NCI-H2107 treated with DMSO at 0.1 percent for 48 hours (cell line): Measurements from ENCODE around the gene MRPL10.

Source experiments
- DNase-seq: peaks from one replicate; lab custom pipeline; 2025; ENCODE audit not compliant: unreplicated experiment; lab: John Stamatoyannopoulos, UW

The MRPL10 gene

DNA sequence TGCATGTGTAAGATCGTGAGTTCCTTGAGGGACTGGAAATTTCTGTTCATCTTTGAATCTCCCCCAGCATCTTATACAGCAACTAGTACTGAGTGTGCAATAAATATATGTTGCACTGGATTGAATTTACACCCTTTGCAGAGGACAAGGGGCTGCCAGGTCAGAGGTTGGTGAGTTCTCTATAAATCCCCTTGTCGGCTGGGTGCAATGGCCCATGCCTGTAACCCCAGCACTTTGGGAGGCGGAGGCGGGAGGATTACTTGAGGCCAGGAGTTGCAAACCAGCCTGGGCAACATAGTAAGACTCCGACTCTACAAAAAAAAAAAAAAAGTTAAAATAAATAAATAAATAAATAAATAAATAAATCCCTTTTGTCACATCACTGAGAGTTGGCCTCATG lies 29.0 kb upstream of the MRPL10 start:
- DNase-seq: no peak

DNA sequence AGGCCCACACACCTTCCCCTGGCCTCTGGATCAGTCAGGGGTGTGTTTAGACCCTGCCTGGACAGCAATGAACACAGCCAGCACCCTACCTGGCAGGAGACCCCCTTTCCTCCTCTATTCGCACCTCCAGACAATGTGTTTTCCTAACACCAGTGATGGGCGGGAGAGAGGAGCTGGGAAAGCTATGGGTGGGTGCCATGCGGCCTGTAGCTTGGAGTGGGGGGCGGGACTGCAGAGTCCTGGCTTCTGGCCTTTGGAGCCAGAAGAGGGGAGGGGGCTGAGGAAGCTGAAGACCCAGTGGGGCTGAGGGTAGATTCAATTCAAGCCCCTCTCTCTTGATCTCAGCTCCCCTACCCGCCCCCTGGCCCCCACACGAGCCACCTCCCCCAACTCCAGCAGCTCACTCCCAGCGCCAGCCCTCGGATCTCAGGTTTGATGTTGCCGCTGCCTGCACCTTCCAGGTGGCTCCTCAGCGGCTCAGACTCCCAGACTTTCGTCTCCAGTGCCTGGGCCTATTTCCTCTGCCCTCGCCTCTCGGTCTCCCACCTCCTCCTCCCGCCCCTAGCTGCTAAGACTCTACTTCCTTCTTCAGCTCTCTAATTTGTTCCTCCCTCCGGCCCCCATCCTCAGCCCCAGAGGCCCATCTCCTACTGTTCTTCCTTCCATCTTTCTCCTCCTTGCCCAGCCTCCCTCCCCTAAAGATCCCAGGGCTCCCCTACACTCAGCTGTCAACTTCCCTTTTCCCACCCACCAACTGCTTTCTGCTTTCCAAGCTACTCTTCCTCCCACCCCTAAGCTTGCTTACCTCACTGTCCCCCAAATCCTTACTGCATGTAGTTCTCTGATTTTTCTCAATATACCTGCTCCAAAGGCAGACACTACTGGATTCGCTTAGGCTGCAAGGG lies 26.5 kb upstream of the MRPL10 start:
- no peak for DNase-seq

DNA sequence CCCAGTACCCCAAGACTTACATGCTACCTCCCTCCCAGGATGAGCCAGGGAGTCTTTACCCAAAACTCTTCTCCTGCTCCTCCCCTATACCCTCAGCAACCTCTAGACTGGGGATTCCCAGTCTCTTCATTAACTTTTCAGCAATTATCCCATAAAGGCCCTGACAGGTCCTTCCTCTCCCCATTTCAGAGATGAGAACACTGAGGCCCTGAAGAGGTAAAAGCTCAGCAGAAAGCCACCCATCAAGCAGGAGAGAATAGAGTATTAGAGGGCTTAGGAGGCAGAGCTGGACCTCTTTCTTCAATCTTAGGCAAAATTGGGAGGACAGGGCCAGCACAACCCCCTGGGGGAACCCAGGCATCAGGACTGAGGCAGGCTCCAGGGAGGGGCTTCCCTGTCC lies 25.5 kb upstream of the MRPL10 start:
- no peak for DNase-seq

DNA sequence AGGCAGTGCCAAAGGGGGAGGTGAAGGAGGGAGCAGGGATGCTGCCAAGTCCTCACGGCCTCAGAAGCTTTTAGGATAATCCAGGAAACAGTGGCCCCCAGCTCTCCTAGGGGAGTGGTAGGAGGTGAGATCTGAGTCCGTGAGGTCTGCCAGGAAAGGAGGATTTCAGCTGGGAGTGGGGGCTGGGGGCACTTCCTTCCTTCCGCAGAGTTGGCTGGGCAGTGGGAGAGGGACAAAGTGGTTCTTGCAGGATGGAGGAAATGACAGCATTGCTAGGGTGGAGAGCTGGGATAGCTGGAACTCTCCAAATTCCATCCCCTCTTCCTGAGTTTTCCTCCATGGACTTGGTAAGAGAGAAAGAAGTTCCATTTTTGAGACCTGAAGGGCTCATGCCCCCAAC lies 24.4 kb upstream of the MRPL10 start:
- DNase-seq: no peak

DNA sequence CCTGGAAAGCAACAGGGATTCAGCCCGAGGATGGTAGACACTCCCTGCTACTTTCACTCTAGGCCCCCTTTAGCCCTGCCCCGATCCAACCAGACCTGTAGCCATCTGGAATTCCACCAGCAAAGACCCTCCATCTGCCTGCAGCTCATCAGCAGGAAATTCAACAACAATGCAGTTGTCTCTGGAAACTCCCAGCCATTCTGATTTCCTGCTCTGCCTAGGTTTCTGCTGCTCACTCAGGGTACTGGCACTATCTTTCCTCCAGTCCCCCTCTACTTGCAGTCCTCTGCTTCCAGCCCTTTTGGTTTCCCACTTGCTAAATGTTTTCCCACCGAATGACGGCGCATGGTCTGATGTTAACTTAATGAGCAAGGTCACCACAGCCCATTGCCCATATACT lies 22.3 kb upstream of the MRPL10 start:
- DNase-seq: no peak

DNA sequence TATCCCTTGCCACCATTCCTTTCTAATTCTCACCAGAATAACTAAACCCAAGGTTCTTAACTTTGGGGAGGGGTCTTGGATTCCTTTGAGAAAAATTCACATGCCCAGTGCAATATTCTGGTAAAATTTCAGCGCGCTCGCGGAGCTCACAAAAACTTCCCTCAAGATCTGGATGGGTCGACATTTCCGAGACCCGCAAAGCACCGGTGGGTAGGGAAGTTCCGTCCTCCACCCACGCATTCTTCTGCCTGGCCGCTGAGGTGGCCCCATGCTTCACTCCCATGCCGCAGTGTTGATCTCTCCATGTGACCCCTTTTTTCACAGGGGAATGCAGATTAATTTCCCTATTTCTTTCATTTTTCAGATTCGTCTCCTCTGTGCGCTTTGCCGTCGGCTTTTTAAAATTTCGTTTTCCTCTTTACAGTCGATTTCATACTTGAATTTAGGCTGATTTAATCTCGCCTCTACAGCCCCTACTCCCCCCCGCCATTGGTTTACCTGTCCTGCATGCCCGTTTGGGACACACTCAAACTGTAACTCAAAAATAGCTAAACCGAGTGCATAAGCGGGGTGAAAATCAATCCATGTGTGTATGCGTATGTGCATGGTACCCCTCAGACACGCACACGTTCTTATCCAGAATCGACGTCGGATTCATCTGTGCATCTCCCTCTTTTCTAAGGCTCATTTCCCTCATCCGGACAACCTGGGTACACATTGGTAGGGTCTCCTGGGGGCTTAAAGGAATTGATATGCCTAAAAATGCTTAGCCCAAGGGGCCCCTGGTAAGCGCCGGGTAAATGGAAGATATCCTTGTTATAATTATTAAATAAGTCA lies 21.0 kb upstream of the MRPL10 start:
- DNase-seq: no peak

DNA sequence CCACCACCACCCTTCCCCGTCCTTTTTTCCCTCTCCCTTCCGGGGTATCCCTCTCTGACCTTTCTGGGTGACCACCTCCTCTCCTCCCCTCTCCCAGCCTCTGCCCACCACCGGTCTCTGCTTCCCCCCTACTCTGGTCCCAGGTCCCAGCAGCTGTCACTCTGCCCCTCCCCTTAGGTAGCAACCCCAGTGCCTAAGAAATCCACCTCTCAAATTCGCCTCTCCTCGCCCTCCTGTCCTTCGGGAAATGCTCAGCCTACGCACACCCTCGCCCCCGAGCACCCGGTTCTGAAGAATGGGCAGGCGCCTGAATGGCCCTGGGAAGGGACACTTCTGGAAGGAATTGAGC lies 20.4 kb upstream of the MRPL10 start:
- DNase-seq: no peak

DNA sequence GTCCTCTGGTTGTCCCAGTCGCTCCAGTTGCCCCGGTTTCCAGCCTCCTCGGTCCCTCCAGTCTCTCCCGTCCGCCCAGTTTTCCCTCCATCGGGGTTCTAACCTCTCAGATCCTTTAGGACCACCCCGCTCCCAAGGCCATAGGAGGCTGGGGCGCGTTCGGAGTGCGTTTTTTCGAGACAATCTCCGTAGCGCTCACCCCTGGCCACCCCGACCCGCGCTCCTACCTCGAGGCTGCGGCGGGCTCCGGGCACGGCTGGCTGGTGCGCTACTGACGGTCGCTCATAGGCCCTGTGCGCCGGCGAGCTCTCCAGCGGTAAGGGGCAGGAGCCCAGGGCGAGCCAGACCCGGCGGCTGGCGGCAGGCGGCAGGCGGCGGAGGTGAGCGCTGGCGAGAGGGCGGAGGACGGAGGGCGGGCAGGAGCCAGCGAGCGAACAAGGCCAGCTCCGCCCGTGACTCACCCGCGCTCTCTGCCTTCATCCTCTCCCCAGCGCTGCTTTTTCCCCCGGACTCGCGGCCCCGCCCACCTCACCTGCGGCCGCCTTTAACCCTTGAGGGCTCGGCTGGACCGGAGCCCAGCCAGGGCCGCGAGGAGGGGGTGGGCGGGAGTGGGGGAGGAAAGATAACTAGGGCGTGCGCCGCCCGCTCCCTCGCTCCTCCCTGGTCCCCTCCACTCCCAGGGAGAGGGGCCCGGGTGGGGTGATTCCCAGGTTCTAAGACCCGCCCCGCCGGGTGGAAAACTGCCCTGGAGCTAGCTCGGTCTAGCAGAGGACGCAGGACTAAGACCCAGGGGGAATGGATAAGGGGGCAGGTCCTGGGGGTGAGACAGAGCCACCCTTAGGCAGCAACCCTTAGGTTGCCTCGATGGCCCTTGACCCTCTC lies 19.6 kb upstream of the MRPL10 start, which contains the start of gene SP6:
TSS of gene SP6 (minus strand) at position 472 of the 882 bp plus-strand sequence. CDS start 2,734 bp downstream, outside the sequence.
- DNase-seq: peak; percentile 28

DNA sequence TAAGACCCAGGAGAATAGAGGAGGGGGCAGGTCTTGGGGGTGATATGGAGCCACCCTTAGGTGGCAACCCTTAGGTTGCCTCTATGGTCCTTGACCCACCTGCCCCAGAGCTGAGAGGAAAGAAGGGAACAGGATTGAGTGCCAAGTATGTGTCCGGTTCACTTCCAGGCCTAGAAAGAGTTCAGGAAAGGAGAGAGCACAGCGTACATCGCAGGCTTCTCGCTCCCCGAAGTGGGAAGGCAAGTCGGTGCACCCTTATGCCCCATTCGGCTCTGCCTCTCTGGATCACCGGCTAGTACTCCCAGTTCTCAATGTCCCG lies 19.0 kb upstream of the MRPL10 start:
- no peak for DNase-seq

DNA sequence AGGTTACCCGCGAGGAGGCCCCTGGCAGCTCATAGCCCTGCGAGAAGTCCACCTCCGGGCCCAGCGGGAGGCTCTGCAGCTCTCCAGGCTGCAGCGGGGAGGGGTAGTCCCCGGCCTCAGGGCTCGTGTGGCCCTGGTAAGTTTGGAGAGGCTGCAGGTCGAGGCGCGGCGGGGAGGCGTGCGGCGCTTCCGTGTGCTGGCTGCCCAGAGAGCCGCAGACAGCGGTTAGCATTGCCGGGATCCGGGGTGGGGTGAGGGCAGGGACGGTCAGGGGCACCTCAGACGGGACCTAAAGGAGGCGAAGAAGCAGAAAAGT lies 16.8 kb upstream of the MRPL10 start:
- DNase-seq: no peak

DNA sequence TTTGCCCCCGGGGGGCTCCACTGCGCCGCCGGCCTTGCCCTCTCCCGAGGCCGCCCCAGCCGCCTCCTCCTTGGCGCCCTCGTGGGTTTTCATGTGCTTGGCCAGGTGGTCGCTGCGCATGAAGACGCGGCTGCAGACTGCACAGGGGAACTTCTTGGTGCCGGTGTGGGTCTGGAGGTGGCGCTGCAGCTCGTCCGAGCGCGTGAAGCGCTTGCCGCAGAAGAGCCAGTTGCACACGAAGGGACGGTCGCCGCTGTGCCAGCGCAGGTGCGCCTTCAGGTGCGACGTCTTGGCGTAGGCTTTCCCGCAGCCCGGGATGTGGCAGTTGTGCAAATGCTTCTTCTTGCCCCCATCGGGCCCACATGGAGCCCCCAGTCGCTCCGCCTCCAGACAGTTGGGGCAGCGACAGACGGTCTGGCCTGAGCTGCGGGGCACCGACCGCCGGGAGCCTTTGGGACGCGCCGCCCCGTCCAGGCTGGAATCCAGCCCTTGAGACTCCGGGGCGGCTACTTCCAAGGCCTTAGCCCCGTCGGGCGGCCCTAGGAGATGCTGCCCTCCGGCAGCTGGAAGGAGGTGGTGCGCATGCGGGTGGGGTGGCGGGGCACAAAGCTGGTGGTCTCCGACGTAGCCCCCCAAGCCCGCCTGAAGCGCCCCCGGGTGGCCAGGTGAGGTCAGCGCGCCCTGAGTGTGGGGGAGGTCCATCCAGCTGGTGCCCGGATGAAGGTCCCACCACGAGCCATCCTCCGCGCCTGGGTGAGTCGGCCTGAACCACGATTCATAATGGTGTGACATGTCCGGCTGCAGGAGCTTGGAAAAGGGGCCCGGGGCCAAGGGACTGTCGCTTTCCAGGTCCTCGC lies 16.2 kb upstream of the MRPL10 start:
- DNase-seq: no peak

DNA sequence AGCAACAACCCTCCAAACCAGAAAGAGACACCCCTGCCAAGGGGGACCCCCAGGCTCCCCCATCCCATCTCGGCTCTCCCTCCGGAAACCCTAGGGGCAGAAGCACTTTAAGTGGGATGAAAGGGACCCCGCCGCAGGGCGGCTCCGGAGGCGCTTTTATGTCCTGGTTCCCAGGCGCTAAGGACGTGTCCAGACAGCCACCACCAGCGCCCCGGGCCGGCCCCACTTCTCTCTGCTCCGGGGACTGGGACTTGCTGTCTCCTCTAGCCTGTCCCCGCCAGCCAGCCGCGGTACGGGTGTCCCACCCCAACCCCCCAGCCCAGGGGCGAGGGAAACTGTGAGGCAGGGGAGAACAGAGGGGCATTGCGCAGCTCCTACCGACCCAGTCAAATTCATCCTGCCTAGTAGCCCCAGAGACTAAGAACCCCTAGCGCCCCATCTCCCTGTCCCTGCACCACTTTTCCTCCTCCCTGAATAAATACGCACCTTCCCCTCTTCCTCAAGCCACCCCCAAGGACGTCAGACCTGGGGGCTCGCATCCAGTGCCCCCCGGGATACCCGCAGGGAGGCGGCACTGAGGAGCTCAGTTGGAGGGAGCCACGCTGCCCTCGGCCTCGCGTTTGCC lies 15.5 kb upstream of the MRPL10 start:
- DNase-seq: no peak

DNA sequence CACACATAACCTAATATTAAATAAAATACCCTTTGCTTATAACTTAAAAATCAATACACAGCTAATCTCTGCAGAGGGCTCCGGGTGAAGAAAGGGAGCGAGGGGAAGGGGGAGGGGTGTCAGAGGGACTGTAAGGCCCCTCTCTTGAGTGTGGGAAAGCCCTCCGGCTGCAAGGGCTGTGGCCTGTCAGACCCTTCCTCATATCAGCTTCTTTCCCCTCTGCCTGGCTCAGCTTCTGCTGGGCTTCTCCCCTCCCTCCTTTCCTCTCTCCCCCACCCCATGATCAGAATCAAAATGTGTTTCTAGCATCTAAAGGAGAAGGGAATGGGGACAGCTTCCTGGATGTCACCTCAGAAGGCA lies 14.4 kb upstream of the MRPL10 start:
- DNase-seq: no peak

DNA sequence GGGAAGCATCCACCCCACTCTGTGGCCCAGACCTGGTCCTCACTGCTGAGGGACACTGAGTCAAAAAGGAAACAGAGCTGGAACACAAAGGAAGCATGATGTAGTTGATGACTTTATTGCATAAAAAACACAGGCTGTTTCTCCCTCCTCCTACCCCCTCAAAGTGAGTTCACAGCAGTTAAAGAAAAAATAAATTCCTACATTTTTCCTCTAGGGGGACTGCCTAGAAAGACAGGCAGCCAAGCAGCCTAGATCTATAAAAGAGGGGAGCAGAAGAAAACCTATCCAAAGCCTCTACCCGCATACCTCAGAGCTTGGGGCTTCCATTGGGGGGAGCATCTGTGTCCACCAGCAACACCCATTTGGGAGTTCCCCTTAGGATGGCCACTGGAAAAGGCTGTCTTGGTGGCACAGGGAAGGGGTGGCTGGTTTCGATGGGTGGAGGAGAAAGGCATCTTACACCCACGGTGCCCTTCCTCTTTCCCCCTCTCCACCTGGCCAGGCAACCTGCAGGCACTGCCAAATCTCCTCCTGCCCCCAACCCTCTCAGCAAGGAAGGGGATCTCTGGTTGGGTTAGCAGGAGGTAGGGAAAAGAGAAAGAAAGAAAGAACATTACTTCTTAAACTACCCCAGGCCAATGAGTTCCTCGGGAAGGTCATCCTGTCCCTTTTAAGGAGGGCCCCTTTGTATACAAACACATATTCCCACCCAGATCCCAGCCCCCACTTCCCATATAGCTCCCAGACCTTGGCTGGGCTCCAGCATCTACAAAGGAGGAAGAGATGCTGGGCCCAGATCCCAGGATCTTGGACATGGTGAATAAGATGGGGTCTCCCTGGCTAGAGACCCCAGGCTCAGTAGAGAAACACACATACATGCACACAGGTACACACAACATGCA lies 13.7 kb upstream of the MRPL10 start:
- no peak for DNase-seq

DNA sequence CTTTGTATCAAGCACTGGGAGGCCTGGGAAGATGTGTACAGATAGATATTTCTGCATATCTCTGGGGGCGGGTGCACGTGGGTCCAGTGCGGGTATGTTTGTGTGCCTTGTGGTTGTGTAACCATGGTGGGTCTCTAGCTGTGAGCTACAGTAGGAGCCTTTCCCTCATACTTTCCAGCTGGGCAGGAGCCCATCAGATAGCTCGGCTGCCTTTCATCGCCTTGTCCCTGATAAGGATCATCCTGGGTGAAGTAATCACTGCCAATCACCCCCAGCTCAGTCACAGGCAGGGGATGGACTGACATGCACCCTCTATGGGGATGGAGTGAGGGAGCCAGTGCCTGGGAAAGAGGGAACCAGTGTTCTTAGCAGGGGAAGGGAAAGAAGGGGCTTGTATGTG lies 12.9 kb upstream of the MRPL10 start:
- no peak for DNase-seq

DNA sequence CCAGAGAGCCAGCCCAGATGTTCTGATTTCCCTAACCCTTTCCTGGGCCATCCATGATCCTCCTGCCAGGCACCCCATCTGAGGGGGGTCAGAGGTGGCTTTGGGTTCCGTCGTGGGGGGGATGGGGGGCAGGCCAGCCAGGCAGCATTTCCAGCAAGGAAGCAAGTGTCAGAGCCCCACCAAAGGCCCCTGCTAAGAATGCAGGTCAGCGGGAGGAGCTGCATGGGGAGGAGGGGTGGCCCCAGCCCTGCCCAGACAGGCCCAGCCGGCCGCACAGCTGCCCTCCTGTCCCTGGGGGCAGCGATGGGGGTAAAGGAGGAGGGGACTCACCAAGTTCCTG lies 12.0 kb upstream of the MRPL10 start:
- DNase-seq: no peak

DNA sequence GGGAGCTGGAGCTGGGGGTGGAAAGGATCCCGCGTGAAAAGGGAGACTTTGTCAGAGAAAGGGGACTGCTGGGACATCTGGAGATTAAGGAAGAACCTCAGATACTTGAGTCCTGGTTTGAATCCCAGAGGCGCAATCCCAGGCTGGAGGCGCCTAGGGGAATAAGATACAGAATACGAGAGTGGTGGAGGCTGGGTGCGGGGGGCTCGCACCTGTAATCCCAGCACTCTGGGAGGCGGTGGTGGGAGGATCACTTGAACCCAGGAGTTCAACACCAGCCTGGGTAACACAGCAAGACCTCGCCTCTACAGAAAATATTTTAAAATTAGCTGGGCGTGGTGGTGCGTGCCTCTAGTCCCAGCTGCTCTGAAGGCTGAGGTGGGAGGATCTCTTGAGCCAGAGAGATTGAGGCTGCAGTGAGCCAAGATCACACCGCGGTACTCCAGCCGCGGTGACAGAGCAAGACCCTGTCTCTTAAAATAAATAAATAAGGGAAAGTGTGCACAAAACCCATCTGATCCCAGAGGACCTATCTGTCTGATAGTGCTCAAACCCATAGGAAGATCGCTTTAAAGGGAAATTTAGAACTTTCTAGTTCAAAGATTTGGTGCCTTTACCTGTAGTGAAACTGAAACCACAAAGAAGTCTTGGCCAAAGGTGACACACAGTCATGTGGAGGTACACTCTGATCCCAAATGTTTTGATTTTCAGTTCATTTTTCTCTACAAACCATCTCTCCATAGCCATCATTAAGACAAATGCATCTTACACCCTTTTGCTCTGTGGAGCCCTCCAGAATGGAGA lies 10.3 kb upstream of the MRPL10 start:
- no peak for DNase-seq

DNA sequence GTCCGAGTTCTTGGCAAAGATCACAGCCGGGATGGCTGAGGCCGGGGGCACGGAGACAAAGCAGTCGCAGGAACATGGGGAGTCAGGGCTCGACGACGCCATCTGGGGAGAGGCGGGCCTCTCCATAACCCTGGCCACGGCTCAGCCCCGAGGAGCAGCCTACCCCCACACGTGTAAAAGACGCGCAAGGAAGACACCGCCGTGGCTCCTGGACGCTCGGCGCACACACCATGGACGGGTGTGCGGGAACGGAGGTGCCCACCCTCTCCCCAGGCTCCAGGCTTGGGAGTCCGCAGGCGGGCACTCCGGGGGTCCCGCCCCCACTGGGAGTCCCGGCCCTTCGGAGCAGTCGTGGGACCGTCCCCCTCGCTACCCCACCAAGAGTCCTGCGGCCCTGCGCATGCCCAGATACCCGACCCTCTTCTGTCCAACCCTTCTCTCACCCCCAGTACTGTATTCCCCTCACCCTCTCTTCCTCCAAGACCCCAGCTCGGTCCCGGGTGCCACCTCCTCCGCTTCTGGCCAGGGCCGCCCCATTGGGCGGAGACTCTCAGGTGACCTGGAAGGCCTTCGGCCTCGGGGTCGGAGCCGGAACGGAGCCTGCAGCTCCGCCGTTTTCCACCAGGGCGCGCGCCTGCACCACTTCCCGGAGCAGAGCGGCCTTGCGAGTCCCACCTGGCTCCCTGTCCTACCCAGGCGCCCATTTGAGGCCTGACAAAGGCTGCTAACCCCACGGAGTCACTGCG lies 9.6 kb upstream of the MRPL10 start, which contains the start of gene SCRN2:
TSS of gene SCRN2 (minus strand) at position 532 of the 746 bp plus-strand sequence. CDS start at position 102, 430 bp downstream.
- peak; percentile 39 for DNase-seq
